Spleen (tissue), 11 donors: ENCODE results near the gene TPM1. TPM values are rescaled to one million over a fixed set of nuclear protein-coding genes. Genes with fewer than 3 reads are reported as not detected.

Experiments
- DNase-seq: peaks from one replicate; pipeline ENCODE4 v3.0.0-alpha.2; 2020
- H3K27ac ChIP-seq, 8 donors: fragments of 200-600 bp; sonication (generic) in 7 of 8; 1 replicate in 4 of 8; 2 replicates in 4 of 8; pipeline versions ENCODE4 v1.5.0 to v1.8.0; 2016 to 2021; ENCODE audit warnings: inconsistent platforms in 4 of 8, mild to moderate bottlenecking in 4 of 8, moderate library complexity in 1 of 8
- H3K27me3 ChIP-seq, 7 donors: fragments of 200-600 bp; sonication (generic) in 6 of 7; replicated peaks in 1 of 7; 1 replicate in 4 of 7; 2 replicates in 3 of 7; pipeline versions ENCODE4 v1.5.0 to v1.8.0; 2016 to 2021; ENCODE audit warnings: inconsistent platforms in 3 of 7, mild to moderate bottlenecking in 1 of 7
- H3K36me3 ChIP-seq, 6 donors: fragments of 200-600 bp; sonication (generic) in 5 of 6; 1 replicate in 4 of 6; 2 replicates in 2 of 6; pipeline versions ENCODE4 v1.5.0 to v1.8.0; 2016 to 2021; ENCODE audit warnings: inconsistent platforms in 2 of 6
- H3K4me1 ChIP-seq, 6 donors: fragments of 200-600 bp; sonication (generic) in 5 of 6; 1 replicate in 3 of 6; 2 replicates in 3 of 6; pipeline versions ENCODE4 v1.5.0 to v1.8.0; 2016 to 2021; ENCODE audit warnings: inconsistent platforms in 3 of 6
- H3K4me3 ChIP-seq, 8 donors: fragments of 200-600 bp; sonication (generic) in 7 of 8; 1 replicate in 4 of 8; 2 replicates in 4 of 8; pipeline versions ENCODE4 v1.5.0 to v1.8.0; 2016 to 2021; ENCODE audit warnings: inconsistent platforms in 4 of 8, mild to moderate bottlenecking in 4 of 8, moderate library complexity in 2 of 8
- H3K9me3 ChIP-seq, 8 donors: fragments of 200-600 bp; sonication (generic) in 7 of 8; 1 replicate in 4 of 8; 2 replicates in 4 of 8; pipeline versions ENCODE4 v1.5.0 to v1.8.0; 2016 to 2021; ENCODE audit warnings: inconsistent platforms in 4 of 8
- CTCF ChIP-seq, 11 experiments: fragments of 200-600 bp in 7 of 11; fragments of 450-650 bp in 4 of 11; sonication (generic) in 4 of 11; IDR thresholded peaks in 8 of 11; conservative IDR thresholded peaks in 3 of 11; 1 replicate in 7 of 11; 2 replicates in 4 of 11; pipeline versions ENCODE4 v1.4.0 to v1.8.0; 2016 to 2021; ENCODE audit warnings: antibody characterized with exemption in 11 of 11, inconsistent platforms in 4 of 11, mild to moderate bottlenecking in 1 of 11
- POLR2A ChIP-seq, 3 donors: fragments of 450-650 bp; IDR thresholded peaks; one replicate each; pipeline ENCODE4 v1.5.1; 2017; ENCODE audit warnings: antibody characterized with exemption in 3 of 3, mild to moderate bottlenecking in 1 of 3
- POLR2AphosphoS5 ChIP-seq, 3 donors: sonication (generic); formaldehyde crosslinking; IDR thresholded peaks; one replicate each; pipeline ENCODE4 v1.5.1; 2017; ENCODE audit warnings: antibody characterized with exemption in 3 of 3
- WGBS, 5 donors: extraction: QIAGEN DNeasy Blood & Tissue Kit in 3 of 5; methylation state at CpG; one replicate each; pipeline versions ENCODE4 v1.1.5 to v1.1.7; 2013 to 2018; 5-methylcytosine and 5-hydroxymethylcytosine counted together
- intact Hi-C: fragments of 100-400 bp; cut with DNase I; formaldehyde crosslinking; loops from one replicate; pipeline ENCODE4 v1.15.0; 2023; ENCODE audit warnings: low total_unique reads
- polyA plus RNA-seq, 3 donors: library from polyadenylated mRNA; stranded (reverse); fragments of 200-250 nt; gene quantifications; one replicate each; pipeline ENCODE4 v1.2.1, GENCODE V29; 2013
- total RNA-seq, 7 donors: library from RNA; depleted of rRNA in 3 of 7; stranded (reverse); fragments of >200 nt in 3 of 7; fragmentation: NEBNext Ultra II Directional in 4 of 7; extraction: Animal tissue kit (Norgen Biotek cat#: 25700) in 4 of 7; gene quantifications; one replicate each; pipeline versions ENCODE4 v1.1.0 to v1.2.1, GENCODE V29; 2016 to 2021
- donor health status: healthy with polysubstance abuse.
- donor health status: DM: no; HTN: no; CAD: no; lungs with moderate emphysema.
- donor health status: DM: no; HTN: no; CAD: no.
- donor health status: Bipolar disorder and iron deficiency.
- donor health status: healthy.
- donor health status: DM: no; HTN: no; CAD: no.
- donor health status: DM: yes; HTN: yes; CAD: no.

The TPM1 gene
- total and polyA plus RNA-seq, 10 donors: 70.6 to 317 (median 123) TPM

DNA sequence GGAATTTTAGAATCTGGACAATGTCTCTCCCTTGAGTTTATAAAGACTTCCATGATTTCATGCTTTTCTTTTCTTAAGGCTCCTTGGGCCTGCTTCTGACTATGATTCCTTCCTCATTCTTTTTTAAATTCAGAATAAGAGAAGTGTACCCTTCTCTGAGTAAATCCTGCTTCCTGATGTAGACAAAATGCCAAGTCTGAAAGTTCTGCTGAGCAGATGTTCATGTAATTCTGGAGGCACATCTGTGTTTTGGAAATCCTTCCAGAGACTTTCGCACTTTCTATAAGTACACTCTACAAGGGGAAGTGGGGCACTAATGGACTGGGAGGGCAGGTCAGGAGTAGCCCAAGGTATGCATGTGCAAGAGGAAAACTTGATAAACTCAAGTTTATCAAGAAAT lies 24.8 kb downstream of the TPM1 start:
- Histone ChIP-seq H3K9me3 (no peaks in the 10 kb centered on the region), H3K36me3 (peaks cover 0 to 96% (median 33%) of the 10 kb centered on the region in 6 donors), H3K27ac (no peak overlapping the region), H3K27me3 (no peaks in the 10 kb centered on the region), H3K4me3 (no peak overlapping the region), H3K4me1 (no peaks in the 10 kb centered on the region)
- intact Hi-C loops: no loop called here
- no peak for TF ChIP-seq POLR2A (IDR thresholded peaks at IDR 0.05)
- TF ChIP-seq POLR2AphosphoS5 (IDR thresholded peaks at IDR 0.05): no peak
- 84 to 90% (median 88%) methylated on average over 1 of the region's 1 CpG for WGBS, 5 donors
- DNase-seq: no peak

- 86 to 93% (median 88%) methylated on average over 13 of the region's 13 CpGs for WGBS, 5 donors
- Histone ChIP-seq H3K9me3 (no peaks in the 10 kb centered on the region), H3K27me3 (no peaks in the 10 kb centered on the region), H3K27ac (no peak overlapping the region), H3K36me3 (peaks cover 0 to 88% (median 26%) of the 10 kb centered on the region in 6 donors), H3K4me3 (no peak overlapping the region), H3K4me1 (no peaks in the 10 kb centered on the region)
- DNase-seq: no peak
- TF ChIP-seq CTCF (IDR thresholded peaks at IDR 0.05 in 8 of 11, conservative IDR thresholded peaks at IDR 0.05 in 3 of 11): no peak
- TF ChIP-seq POLR2AphosphoS5 (IDR thresholded peaks at IDR 0.05): no peak
- no peak for TF ChIP-seq POLR2A (IDR thresholded peaks at IDR 0.05)
- intact Hi-C loops: no loop called here
Measured at GRCh38 chr15:63067976-63068743, 25.6 kb downstream of the TPM1 start.

DNA sequence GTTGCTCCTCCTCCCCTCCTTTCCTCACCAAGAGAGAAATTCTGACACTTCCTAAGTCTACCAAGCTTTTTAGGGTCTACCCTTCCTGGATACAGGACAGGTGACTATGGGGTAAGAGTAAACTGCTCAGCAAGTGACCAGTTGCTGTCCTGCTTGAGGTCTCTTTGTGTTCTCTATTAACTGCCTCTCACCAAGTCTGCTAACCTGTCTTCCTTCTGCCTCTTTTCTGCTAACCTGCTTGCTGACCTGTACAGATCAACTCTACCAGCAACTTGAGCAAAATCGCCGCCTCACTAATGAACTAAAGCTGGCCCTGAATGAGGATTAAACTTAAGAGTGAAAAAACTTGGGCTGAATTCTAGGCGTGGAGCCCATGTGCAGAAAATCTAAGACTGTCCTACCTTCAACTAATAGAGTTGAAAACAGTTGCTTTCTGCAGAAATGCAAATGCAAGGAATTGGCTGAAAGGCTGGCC lies 27.1 kb downstream of the TPM1 start:
- TF ChIP-seq POLR2AphosphoS5 (IDR thresholded peaks at IDR 0.05) (no peak), CTCF (IDR thresholded peaks at IDR 0.05 in 8 of 11, conservative IDR thresholded peaks at IDR 0.05 in 3 of 11) (no peak), POLR2A (IDR thresholded peaks at IDR 0.05) (no peak)
- intact Hi-C loops: no loop called here
- Histone ChIP-seq H3K9me3 (no peaks in the 10 kb centered on the region), H3K4me1 (no peaks in the 10 kb centered on the region), H3K4me3 (no peak overlapping the region), H3K36me3 (peaks cover 0 to 73% (median 16%) of the 10 kb centered on the region in 6 donors), H3K27ac (no peak overlapping the region), H3K27me3 (no peaks in the 10 kb centered on the region)
- no peak for DNase-seq
- WGBS, 5 donors: 94 to 99% (median 97%) methylated on average over 3 of the region's 3 CpGs

GRCh38 chr15:63070681-63071129 lies 28.2 kb downstream of the TPM1 start:
- H3K9me3 ChIP-seq: no peaks in the 10 kb centered on the region
- H3K36me3 ChIP-seq: peaks cover 0 to 62% (median 13%) of the 10 kb centered on the region in 6 donors
- H3K27me3 ChIP-seq: no peaks in the 10 kb centered on the region
- intact Hi-C loops: no loop called here
- no peak for DNase-seq
- no peak overlapping the region for H3K27ac ChIP-seq
- no peak overlapping the region for H3K4me3 ChIP-seq
- peaks cover 0 to 6% (median under 1%) of the 10 kb centered on the region in 6 donors for H3K4me1 ChIP-seq
- WGBS, 5 donors: 89 to 92% (median 91%) methylated on average over 6 of the region's 6 CpGs
- no peak for TF ChIP-seq POLR2AphosphoS5 (IDR thresholded peaks at IDR 0.05)
- no peak for TF ChIP-seq CTCF (IDR thresholded peaks at IDR 0.05 in 8 of 11, conservative IDR thresholded peaks at IDR 0.05 in 3 of 11)
- no peak for TF ChIP-seq POLR2A (IDR thresholded peaks at IDR 0.05)
